Stimulated activated CD4-positive, alpha-beta T cell treated with anti-CD3 and anti-CD28 coated beads, TNF-alpha, amount 100 ng/mL, for 24 hours (primary cell): ENCODE data around the gene NDUFS6.
"Not testable (repeated sequence)": the region's sequence is repeated elsewhere in the genome, so short reads cannot be mapped to it uniquely, and the experiment has no call there.

ENCODE experiments used
- DNase-seq, 3 experiments: peaks; one replicate each; pipeline ENCODE4 v3.0.0-alpha.2; 2020; ENCODE audit warnings: low read depth in 3 of 3

NDUFS6 gene

GRCh38 chr5:1815881-1816292, 14.7 kb downstream of the NDUFS6 start:
- no peak for DNase-seq

GRCh38 chr5:1816495-1817089, 15.4 kb downstream of the NDUFS6 start:
- DNase-seq, result not testable (repeated sequence)

- DNase-seq, result no peak
Measured at GRCh38 chr5:1817261-1818043, 16.2 kb downstream of the NDUFS6 start.

GRCh38 chr5:1818784-1819183, 17.6 kb downstream of the NDUFS6 start:
- no peak for DNase-seq

GRCh38 chr5:1819458-1819857, 18.3 kb downstream of the NDUFS6 start:
- no peak for DNase-seq

GRCh38 chr5:1820381-1820780, 19.2 kb downstream of the NDUFS6 start:
- DNase-seq, result no peak

GRCh38 chr5:1820926-1821325, 19.7 kb downstream of the NDUFS6 start:
- no peak for DNase-seq

- DNase-seq, result no peak
Measured at GRCh38 chr5:1821862-1822261, 20.7 kb downstream of the NDUFS6 start.

- no peak for DNase-seq
Measured at GRCh38 chr5:1823381-1824034, 22.3 kb downstream of the NDUFS6 start.

- no peak for DNase-seq
Measured at GRCh38 chr5:1824109-1824821, 23.1 kb downstream of the NDUFS6 start.

GRCh38 chr5:1824903-1825841, 24.0 kb downstream of the NDUFS6 start:
- no peak for DNase-seq

GRCh38 chr5:1826235-1826980, 25.2 kb downstream of the NDUFS6 start:
- no peak for DNase-seq

- no peak for DNase-seq
Measured at GRCh38 chr5:1827025-1827885, 26.0 kb downstream of the NDUFS6 start.

- DNase-seq, result no peak
Measured at GRCh38 chr5:1827886-1828397, 26.7 kb downstream of the NDUFS6 start.

- no peak for DNase-seq
Measured at GRCh38 chr5:1830571-1831228, 29.5 kb downstream of the NDUFS6 start.

GRCh38 chr5:1831257-1831656, 30.1 kb downstream of the NDUFS6 start:
- no peak for DNase-seq

- DNase-seq, result no peak
Measured at GRCh38 chr5:1831677-1832313, 30.6 kb downstream of the NDUFS6 start.
